Cardiac muscle cell (in vitro differentiated cells and primary cell): ENCODE measurements around the gene CCR5. TPM values are rescaled to one million over a fixed set of nuclear protein-coding genes. Genes with fewer than 3 reads are reported as not detected.

ENCODE experiments used
- DNase-seq, 2 donors: peaks; one replicate each; pipeline versions ENCODE4 v3.0.0 to v3.0.0-alpha.2; 2010 to 2017; ENCODE audit warnings: low read depth in 1 of 2, low spot score in 1 of 2
- H3K27ac ChIP-seq: fragments of 200-600 bp; sonication (generic); 2 replicates; pipeline ENCODE4 v1.5.1; 2016
- H3K27me3 ChIP-seq: fragments of 200-600 bp; sonication (generic); 2 replicates; pipeline ENCODE4 v1.6.0; 2016; ENCODE audit warnings: control low read depth
- H3K36me3 ChIP-seq: fragments of 200-600 bp; sonication (generic); 2 replicates; pipeline ENCODE4 v1.5.1; 2016; ENCODE audit warnings: control low read depth
- H3K4me1 ChIP-seq: fragments of 200-600 bp; sonication (generic); 2 replicates; pipeline ENCODE4 v1.8.1; 2017; ENCODE audit warnings: low read depth, mild to moderate bottlenecking, mixed run types
- H3K4me3 ChIP-seq: fragments of 200-600 bp; sonication (generic); 2 replicates; pipeline ENCODE4 v1.5.1; 2016; ENCODE audit warnings: mild to moderate bottlenecking
- H3K9me3 ChIP-seq: fragments of 200-600 bp; sonication (generic); 2 replicates; pipeline ENCODE4 v1.5.1; 2017; ENCODE audit warnings: low read depth, mild to moderate bottlenecking, control low read depth
- CTCF ChIP-seq: IDR thresholded peaks from 2 replicates; pipeline ENCODE4 v1.5.1; 2012; ENCODE audit warnings: low read depth, mild to moderate bottlenecking, low read length
- polyA plus RNA-seq: library from polyadenylated mRNA; unstranded; fragments of >200 nt; fragmentation: Nextera tagmentation; extraction: Ambion mirVana; gene quantifications from 2 replicates; pipeline ENCODE4 v1.2.1, GENCODE V29; 2016
- total RNA-seq: library from RNA; depleted of rRNA; stranded (reverse); fragments of >200 nt; gene quantifications from 2 replicates; pipeline ENCODE4 v1.2.3, GENCODE V29; 2016

CCR5 gene
- total and polyA plus RNA-seq, 2 experiments from 2014 or later = not detected

- Histone ChIP-seq H3K27ac (no peak overlapping the region), H3K9me3 (no peaks in the 10 kb centered on the region), H3K27me3 (no peaks in the 10 kb centered on the region), H3K4me1 (peaks cover 67% of the 10 kb centered on the region), H3K36me3 (no peaks in the 10 kb centered on the region), H3K4me3 (no peak overlapping the region)
- no peak for DNase-seq
- no peak for TF ChIP-seq CTCF
Observed at GRCh38 chr3:46410669-46411068, 39.9 kb downstream of the CCR5 start.

- peaks cover 73% of the 10 kb centered on the region for H3K4me1 ChIP-seq
- DNase-seq = no peak
- no peak overlapping the region for H3K4me3 ChIP-seq
- no peaks in the 10 kb centered on the region for H3K36me3 ChIP-seq
- no peak overlapping the region for H3K27ac ChIP-seq
- H3K9me3 ChIP-seq = no peaks in the 10 kb centered on the region
- no peaks in the 10 kb centered on the region for H3K27me3 ChIP-seq
- no peak for TF ChIP-seq CTCF
Observed at GRCh38 chr3:46411271-46411670, 40.5 kb downstream of the CCR5 start.

- TF ChIP-seq CTCF = no peak
- DNase-seq = no peak
- peaks cover 76% of the 10 kb centered on the region for H3K4me1 ChIP-seq
- no peak overlapping the region for H3K4me3 ChIP-seq
- H3K36me3 ChIP-seq = no peaks in the 10 kb centered on the region
- H3K9me3 ChIP-seq = no peaks in the 10 kb centered on the region
- H3K27ac ChIP-seq = no peak overlapping the region
- no peaks in the 10 kb centered on the region for H3K27me3 ChIP-seq
Observed at GRCh38 chr3:46412786-46413298, 42.1 kb downstream of the CCR5 start.

GRCh38 chr3:46413951-46414350 is 43.2 kb downstream of the CCR5 start:
- H3K27me3 ChIP-seq = no peaks in the 10 kb centered on the region
- no peak for TF ChIP-seq CTCF
- peaks cover 73% of the 10 kb centered on the region for H3K4me1 ChIP-seq
- no peaks in the 10 kb centered on the region for H3K36me3 ChIP-seq
- H3K9me3 ChIP-seq = no peaks in the 10 kb centered on the region
- no peak overlapping the region for H3K4me3 ChIP-seq
- DNase-seq = no peak
- H3K27ac ChIP-seq = no peak overlapping the region

- no peak for DNase-seq
- Histone ChIP-seq H3K27ac (no peak overlapping the region), H3K27me3 (no peaks in the 10 kb centered on the region), H3K4me3 (no peak overlapping the region), H3K4me1 (peaks cover 73% of the 10 kb centered on the region), H3K9me3 (no peaks in the 10 kb centered on the region), H3K36me3 (no peaks in the 10 kb centered on the region)
- TF ChIP-seq CTCF = no peak
Observed at GRCh38 chr3:46414739-46415138, 44.0 kb downstream of the CCR5 start.
